Urothelium cell line (cell line): ENCODE data around the gene GUCY1A2.
A peak's percentile ranks its signal among the peaks of the same experiment; 100 is the strongest.
"Not testable (repeated sequence)": the region's sequence is repeated elsewhere in the genome, so short reads cannot be mapped to it uniquely, and the experiment has no call there.

Experiments used
- DNase-seq: peaks from one replicate; pipeline ENCODE4 v3.0.0; 2011; ENCODE audit warnings: low spot score, mixed read lengths
- FAIRE-seq: peaks from 2 replicates; lab custom pipeline; 2011; peaks lifted over from hg19 to GRCh38; lab: Jason Lieb, UNC

GUCY1A2 gene

DNA sequence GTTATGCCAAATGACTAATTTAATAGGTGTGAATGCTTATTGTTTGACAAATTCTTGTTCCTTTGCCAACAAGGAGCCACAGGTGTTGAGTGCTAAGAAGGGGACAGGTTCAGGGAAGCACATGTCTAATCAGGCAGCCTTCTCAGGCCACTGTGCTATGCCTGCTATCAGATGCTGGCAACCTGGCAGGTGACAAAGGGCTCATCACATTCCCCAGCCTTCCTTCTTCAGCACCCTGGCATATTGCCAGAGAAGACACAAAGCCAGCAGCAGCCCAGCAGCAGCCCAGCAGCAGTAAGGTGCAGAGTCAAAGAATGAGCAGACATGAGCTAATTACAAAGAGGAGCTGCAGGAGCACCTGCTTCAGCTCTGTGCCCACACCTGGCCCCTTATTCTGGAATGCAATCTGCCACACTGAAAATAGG, 68.2 kb downstream of the GUCY1A2 start:
- no peak for FAIRE-seq
- peak; percentile 48 for DNase-seq

DNA sequence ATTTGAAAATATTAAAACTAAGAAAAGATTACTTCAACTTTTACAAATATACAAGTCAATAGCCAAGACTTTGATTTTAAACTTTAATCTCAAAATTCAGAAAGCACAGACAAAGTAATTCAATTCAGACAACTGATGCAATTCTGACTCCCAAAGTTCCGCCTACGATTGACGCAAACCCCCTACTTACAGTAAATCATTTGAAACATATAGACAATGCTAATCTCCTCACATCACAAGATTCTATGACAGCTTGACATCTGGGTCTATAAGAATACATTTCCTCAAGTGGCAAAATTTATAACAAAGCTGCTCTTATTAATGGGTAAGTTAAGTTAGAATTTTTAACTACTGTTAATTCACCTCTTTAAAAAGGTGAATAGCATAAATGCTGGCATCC, 75.2 kb downstream of the GUCY1A2 start:
- DNase-seq (no peak), FAIRE-seq (no peak)

DNA sequence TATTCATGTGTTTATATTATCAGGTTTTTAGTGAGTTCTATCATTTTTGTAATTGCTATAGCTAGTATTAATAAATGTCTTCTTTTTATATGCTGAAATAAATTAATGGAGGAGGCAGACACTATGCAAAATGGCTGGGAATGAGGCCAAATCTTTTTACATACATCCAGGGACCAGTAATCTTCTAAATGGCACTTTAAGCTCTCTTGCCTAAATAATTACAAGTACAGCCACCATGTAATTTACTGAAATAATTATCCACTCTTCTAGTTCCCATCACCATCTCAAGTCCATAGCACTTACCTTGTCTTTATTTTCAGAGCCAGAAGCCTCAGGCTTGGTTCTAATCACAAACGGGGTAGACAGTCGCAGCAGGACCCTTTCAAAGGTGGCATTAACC, 79.1 kb downstream of the GUCY1A2 start:
- DNase-seq (no peak), FAIRE-seq (no peak)

DNA sequence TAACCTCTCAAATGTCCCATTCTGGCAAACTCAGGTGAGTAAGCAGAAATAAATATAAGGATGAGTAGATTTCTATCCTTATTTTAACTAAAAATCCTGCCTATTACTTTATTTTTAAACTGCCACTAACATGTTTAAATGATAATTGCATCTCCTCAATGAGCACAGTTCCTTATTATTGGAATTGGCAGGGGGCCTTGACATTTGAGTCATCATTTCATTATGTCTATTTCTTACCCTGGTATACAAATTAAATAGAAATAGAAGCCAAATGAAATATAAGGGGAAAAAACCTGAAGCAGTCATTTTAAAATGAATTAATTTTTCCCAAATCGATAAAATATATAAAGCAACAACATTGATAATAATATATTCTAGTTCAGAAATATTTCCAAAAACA, 81.2 kb downstream of the GUCY1A2 start:
- FAIRE-seq (no peak), DNase-seq (no peak)

DNA sequence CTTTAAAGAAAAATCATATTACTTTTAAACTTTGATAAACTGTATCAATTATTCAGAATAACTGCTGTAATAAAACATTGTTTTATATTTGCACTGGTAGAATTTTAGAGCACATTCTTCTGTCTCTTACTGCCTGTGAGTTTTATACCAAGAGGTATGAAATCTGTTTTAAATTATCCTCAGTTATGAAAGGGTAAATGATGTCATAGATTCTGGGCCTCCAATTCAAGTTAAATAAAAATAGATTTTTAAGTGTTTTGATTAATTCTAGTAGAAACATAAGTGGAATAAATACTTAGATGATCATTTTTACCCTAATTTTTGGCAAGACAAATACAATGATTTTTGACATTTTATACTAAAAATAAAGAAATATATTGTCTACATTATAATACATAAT, 93.0 kb downstream of the GUCY1A2 start:
- no peak for FAIRE-seq
- DNase-seq, result no peak

DNA sequence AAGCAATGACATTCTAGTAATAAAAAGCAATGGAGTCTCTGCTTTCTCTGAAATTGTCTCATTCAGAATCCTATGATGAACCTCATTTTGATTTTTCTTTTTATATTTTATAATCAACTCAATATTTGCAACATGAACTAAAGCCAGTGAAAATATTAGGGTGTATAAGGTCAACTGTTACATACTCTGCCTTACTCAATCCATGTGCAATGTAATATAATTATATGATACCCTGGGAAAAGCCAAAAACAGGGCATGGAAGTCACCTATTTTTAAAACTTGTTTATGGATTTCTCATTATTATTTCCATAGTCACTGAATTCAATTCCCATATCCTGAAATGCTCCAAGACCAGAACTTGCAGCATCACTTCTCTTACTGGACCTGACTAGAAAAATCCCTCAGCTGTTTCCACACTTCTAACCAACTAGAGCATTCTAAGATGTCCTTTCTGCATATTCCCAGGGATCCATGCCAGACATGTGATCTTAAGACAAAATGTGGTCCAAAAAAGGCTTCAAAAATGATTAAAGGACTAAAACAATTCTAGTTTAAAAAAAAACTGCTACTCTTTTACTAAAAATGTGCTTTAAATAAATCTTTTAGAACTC, 97.3 kb downstream of the GUCY1A2 start:
- DNase-seq (no peak), FAIRE-seq (no peak)

DNA sequence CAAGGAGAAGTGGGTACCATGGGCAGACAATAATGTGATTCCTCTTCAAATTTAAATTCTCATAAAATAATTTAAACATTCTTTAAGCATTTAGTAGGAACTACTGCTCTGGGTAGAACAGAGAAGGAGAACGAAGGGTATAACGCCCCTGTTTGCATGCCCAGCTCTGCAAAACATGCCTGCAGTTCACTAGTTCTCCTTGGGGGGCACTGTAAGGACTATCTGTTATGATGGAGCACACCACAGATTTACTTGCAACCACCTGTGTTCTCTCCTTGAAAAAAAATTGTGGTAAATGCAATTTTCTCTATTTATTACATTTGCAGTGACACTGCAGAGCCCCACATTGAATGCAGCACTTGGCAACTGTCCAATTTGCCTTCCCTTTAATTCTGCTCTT, 100.3 kb downstream of the GUCY1A2 start:
- peak; percentile 24 for DNase-seq
- no peak for FAIRE-seq

DNA sequence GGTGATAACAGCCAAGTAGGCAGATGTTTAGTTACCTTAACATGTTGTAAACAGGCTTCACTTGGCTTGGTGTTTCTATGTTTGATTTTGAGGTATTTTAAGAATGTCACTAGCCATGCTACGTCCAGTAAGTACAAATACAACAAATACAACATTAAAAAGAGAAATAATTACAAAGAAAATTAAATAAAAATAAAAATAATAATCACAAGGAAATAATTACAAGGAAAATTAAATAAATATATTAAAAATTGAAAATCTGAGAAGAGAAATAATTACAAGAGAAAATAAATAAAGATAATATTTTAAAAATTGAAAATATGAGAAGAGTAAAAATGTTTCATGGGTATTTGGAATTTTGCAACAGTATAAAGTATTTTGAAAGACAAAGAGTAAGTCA, 103.9 kb downstream of the GUCY1A2 start:
- DNase-seq (no peak), FAIRE-seq (no peak)

DNA sequence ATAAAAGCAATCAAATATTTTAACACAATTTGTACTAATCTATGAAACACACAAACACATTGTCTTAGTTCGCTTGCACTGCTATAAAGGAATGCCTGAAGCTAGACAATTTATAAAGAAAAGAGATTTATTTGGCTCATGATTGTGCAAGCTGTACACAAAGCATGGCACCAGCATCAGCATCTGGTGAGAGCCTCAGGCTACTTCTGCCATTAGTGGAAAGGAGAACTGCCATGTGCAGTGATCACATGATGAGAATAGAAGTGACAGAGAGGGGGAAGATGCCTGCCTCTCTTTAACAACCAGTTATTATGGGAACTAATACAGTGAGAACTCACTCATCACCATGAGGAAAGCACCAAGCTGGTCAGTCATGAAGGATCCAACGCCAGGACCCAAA, 105.1 kb downstream of the GUCY1A2 start:
- DNase-seq (no peak), FAIRE-seq (no peak)

DNA sequence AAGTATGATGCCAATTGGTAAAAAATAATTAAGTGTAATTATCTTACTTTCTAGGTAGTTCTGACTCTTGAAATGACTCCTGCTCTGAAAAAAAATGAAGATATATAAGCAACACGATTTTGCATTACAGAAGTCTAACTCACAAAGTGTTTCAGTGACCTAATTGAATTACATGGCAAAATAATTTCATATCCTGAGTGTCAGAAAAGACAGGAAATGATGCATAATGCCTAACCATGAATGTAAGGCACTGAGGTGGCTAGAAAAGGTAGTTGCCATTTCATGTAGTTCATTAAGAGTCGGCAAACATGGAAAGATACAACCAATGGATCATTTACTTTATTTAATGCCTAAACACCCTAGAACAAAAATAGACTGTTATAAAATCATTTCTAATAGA, 113.5 kb downstream of the GUCY1A2 start:
- no peak for FAIRE-seq
- DNase-seq, result no peak

DNA sequence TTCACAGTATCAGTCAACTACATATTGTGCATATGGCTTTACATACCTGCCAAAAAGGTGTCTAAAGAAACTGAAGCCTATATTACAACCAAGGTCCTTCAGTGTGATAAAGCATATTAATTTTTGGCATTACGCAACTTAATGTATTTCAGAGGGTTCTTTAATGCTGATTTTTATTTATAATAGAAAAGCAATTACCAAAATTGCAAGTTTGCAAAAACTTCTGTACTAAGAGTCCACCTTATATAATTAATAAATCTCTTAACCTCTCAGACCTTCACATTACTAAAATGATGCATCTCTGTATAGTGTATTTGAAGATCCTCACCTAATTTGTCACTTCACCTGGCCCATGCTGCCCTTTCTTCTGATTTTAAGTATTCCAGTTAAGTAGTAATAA, 128.6 kb downstream of the GUCY1A2 start:
- no peak for DNase-seq
- no peak for FAIRE-seq

DNA sequence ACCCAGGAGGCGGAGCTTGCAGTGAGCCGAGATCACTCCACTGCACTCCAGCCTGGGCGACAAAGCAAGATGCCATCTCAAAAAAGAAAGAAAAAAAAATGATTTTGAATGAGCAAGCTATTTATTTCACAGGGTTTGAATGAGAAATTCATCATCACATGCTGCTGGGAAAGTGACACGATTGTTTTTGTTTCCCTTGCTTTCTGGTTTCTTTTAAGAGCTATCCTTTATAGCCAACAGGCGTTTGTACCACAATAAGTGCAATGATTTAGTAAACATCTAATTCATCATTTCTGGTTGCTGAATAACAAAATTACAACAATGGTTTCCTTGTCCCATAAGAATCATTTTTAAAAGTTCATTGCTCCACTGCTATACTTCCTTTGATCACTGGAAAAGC, 129.9 kb downstream of the GUCY1A2 start:
- FAIRE-seq (no peak), DNase-seq (no peak)

DNA sequence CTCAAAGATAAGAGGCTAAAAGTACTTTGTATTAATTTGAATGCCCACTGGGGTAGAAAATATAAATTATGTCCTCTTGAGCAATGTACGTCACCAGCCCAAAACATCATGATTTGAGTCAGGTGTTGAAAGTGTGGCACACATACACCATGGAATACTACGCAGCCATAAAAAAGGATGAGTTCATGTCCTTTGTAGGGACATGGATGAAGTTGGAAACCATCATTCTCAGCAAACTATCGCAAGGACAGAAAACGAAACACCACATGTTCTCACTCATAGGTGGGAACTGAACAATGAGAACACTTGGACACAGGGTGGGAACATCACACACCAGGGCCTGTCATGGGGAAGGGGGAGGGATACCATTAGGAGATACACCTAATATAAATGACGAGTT, 134.6 kb downstream of the GUCY1A2 start:
- FAIRE-seq, DNase-seq: not testable (repeated sequence)

DNA sequence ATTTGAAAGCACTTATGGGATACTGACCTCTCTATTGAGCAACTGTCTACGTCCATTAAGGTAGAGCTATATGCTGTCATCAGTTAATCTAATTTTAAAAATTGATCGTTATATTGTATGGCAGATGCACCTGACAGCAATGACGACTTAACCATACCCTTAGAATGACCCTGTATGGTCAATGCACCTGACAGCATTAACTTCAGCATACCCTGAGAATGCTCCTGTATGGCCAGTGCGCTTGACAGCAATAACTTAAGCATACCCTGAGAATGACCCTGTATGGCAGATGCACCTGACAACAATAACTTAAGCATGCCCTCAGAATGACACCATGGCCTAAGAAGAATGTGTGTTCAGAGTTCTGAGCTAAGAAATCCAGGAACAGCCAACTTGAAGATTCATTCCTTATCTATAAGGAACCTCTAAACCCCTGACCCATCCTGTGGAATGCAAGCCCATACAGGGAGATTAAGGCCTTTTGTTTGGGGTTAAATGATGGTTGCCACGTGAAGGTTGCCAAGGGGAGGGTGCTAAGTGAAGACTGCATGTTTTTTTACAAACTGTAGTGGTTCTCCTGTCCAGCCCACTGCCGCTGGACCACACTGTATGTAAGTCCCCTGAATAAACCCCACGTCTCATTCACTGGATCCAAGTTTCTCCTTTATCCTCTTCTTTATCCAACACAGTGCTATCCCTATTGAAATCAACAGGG, 138.3 kb downstream of the GUCY1A2 start:
- DNase-seq, result no peak
- no peak for FAIRE-seq

DNA sequence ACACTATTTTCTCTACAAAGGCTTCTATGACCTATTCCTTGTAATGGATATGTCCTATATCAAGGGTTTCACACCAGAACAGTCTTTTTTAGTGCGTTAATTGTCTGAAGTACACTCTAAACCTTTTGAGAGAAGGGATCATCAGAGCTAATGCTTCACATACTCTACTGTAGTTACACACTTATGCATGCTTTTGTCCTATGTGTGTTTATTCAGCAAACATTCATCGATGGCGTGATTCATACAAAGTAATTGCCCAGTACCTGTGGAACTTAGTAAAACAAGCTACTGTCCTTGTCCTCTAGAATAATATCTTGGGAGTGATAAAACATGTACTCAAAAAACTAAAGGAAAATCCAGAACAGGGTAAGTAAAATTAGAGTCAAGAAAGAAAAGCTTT, 139.2 kb downstream of the GUCY1A2 start:
- DNase-seq (no peak), FAIRE-seq (no peak)

DNA sequence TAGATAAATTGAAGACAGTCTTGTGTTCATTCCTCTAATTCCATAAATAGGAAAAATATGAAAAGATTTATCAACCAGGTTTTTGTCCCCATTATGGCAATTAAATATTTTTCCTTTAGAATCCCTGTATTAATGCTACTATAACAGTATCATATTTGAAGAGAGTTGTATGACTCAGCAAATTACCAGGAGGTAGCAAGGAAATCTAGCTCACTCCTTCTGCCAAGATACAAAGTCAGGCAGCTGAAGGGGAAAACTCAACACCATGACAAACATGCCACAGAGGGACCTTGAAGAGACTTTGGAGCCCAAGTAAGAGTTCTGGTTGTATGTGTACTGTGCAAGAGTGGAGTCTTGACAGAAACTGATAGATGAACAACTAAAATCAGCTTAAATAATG, 143.3 kb downstream of the GUCY1A2 start:
- no peak for FAIRE-seq
- DNase-seq, result no peak

DNA sequence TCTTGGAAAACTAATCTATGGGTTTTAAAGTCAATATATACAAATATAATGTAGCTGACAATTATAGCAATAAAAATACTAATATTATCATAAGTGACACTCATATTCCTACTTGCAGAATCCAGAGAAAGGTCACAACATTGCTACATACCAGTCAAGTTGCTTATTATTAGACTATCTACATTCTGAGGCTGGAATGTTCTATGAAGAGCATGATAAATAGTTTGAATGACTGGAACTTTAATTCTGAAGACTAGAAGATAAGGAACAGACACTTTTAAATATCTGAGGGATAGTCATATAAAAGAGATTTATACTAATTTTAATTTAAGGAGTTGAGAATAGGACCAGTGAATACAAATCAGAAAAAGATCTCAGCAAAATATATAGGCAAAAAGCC, 146.0 kb downstream of the GUCY1A2 start:
- FAIRE-seq (no peak), DNase-seq (no peak)

DNA sequence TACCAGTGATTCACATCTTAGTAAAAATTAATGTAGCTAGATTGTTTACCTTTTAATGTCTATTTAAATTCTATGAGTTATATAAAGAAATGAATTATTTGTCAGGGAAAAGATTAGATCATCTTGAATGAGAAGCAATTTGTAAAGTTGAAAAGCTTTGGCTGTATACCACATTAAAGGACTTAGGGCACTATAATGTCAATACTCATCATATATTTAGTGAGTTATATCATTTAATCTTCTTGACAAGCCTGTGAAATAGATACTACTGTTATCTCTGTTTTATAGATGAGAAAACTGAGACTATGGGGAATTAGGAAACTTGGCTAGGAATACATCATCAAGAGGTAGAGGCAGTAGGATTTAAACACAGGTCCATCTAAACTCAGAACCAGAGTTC, 160.1 kb downstream of the GUCY1A2 start:
- DNase-seq (no peak), FAIRE-seq (no peak)

DNA sequence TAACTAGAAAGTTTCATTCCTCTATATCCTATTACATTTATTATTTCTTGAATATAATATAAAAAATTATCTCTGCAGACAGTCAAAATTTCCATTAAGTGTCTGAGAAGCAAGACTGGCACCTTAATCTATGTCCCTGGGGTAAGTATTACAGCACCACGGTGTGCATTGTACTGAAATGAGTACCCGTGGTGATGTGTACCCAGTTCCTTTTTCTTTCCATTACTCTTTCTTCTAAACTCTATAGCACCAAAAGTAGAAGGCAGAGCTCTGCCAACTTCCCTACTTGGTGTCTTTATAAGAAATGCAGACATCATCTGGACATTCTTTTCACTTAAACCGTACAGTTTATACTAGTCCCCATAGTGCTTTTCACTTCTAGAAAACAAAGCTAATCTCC, 161.7 kb downstream of the GUCY1A2 start:
- DNase-seq, result no peak
- no peak for FAIRE-seq

DNA sequence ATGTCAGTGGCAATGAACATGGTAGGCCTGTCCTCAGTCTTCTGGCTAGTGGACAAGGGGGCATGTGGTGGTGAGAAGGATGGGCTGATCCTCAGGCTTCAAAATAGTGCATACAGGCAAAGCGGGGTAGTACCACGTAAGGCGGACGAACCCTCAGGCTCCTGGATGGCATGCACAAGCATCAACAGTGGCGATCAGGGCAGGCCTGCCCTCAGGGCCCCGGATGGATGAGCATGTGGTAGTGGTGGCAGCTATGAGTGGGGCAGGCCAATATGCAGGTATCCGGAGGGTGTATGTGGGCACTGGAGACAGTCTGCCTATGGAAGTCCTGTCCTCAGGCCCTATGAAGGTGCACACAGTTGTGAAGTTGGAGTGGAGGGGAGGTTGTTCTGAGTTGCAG, 163.8 kb downstream of the GUCY1A2 start:
- FAIRE-seq (no peak), DNase-seq (no peak)

DNA sequence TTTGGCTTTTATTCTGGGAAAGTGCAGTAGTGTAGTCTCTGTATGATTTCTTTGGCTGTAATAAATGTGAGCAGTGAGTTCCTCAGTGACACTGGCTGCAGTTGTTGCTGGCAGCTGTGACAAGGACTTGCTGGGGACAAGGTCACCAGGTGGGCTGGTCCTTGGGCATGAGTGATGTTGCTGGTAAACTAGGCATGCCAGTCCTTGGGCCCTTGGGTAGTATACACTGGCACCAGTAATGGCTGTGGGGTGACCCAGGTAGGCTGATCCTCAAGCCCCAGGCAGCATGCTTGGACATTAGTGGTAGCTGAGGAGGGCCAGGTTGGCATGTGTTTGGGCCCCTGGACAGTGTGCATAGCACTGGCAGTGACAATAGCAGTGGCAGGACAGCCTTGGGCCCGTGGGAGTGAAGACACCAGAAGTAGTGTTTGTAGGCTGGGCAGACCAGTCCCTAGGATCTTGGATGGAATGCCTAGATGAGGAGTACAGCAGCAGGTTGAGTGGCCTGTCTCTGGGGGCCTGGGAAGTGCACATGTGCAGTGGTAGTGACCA, 164.3 kb downstream of the GUCY1A2 start:
- DNase-seq, result no peak
- FAIRE-seq, result no peak

DNA sequence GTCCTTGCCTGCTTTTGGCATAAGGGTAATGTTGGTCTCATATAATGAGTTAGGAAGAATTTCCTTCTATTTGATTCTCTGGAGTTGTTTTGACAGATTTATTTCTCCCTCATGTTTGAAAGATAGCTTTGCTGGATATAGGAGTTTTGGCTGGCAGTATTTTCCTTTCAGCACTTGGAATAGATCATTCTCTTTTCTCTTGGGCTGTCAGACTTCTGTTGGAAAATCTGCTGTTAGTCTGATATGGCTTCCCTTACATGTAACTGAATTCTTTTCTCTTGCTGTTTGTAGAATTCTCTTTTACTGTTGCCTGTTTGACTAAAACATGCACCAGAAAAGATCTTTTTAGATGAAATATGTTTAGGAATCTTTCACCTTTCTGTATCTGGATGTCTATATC, 165.5 kb downstream of the GUCY1A2 start:
- DNase-seq (no peak), FAIRE-seq (no peak)

DNA sequence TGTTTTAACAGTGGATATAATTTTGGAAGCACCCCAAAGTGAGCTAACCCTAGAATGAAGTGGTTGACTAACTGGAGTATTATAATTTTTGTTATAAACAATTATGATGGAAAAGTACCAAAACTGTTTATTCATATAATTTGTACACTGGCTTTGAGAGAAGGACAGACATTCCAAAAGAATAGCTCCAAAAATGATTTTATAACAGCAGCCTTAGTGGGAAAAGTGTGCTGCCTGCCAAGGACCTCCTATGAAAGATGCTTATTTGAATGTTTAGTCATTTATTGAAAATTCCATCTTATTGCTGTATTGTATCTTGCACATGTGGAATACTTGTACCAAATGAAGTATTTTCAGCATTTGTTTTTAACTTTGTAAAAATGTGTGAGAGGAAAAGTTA, 169.8 kb downstream of the GUCY1A2 start:
- DNase-seq (no peak), FAIRE-seq (no peak)
